Muscle layer of duodenum (tissue), 2 donors: Measurements from ENCODE around the gene NPLOC4.

Source experiments
- H3K27ac ChIP-seq: one replicate; pipeline ENCODE4 v1.7.0; 2013; ENCODE audit warnings: mild to moderate bottlenecking, low read length
- H3K27me3 ChIP-seq: one replicate; pipeline ENCODE4 v1.7.0; 2013; ENCODE audit warnings: low read depth, mild to moderate bottlenecking, control low read depth, low read length
- H3K36me3 ChIP-seq, 2 donors: one replicate each; pipeline ENCODE4 v1.7.0; 2013; ENCODE audit warnings: low read length in 2 of 2, control low read depth in 1 of 2, mild to moderate bottlenecking in 1 of 2; ENCODE audit not compliant: insufficient read depth in 2 of 2, control insufficient read depth in 1 of 2
- H3K4me1 ChIP-seq, 2 donors: one replicate each; pipeline ENCODE4 v1.7.0; 2013; ENCODE audit warnings: low read length in 2 of 2, mild to moderate bottlenecking in 2 of 2, control low read depth in 1 of 2, moderate library complexity in 1 of 2; ENCODE audit not compliant: insufficient read depth in 2 of 2, control insufficient read depth in 1 of 2
- H3K4me3 ChIP-seq, 2 donors: one replicate each; pipeline ENCODE4 v1.7.0; 2013; ENCODE audit warnings: low read length in 2 of 2, low read depth in 1 of 2, mild to moderate bottlenecking in 1 of 2
- H3K9me3 ChIP-seq, 2 donors: one replicate each; pipeline ENCODE4 v1.7.0; 2013; ENCODE audit warnings: low read length in 2 of 2, control low read depth in 1 of 2, mild to moderate bottlenecking in 1 of 2; ENCODE audit not compliant: control insufficient read depth in 1 of 2
- donor health status: healthy.

NPLOC4 gene

DNA sequence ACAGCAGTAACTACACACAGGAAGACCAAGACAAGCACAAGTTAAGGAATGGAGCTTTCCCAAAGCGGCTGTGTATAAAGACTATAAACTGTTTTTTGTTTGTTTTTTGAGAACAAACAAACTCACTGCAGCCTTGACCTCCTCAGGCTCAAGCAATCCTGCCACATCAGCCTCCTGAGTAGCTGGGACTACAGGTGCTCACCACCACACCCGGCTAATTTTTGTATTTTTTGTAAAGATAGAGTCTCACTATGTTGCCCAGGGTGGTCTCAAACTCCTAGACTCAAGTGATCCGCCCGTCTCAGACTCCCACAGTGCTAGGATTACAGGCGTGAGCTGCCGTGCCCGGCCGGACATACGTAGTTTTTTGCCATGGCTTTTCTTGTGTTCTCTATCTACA, 23.5 kb upstream of the NPLOC4 start:
- H3K36me3 ChIP-seq, result no peaks in the 10 kb centered on the region
- no peaks in the 10 kb centered on the region for H3K27me3 ChIP-seq
- H3K4me3 ChIP-seq, result no peak overlapping the region
- H3K27ac ChIP-seq, result no peak overlapping the region
- no peaks in the 10 kb centered on the region for H3K9me3 ChIP-seq
- peaks cover 2 to 5% of the 10 kb centered on the region in 2 donors for H3K4me1 ChIP-seq

DNA sequence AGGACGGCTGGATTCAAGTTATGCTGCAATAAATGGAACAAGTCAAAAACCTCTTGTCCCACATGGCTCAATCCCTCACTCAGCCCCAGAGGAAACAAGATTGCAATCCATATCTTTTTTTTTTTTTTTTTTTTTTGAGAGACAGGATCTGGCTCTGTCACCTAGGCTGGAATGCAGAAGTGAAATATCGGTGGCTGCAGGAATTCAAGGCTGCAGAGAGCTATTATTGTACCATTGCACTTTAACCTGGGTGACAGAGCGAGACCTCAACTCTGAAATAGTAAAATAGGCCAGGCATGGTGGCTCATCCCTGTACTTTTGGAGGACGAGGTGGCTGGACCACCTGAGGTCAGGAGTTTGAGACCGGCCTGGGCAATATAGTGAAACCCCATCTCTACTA, 22.1 kb upstream of the NPLOC4 start:
- Histone ChIP-seq H3K9me3 (no peaks in the 10 kb centered on the region), H3K4me1 (no peaks in the 10 kb centered on the region), H3K4me3 (no peak overlapping the region), H3K36me3 (no peaks in the 10 kb centered on the region), H3K27me3 (no peaks in the 10 kb centered on the region), H3K27ac (no peak overlapping the region)

DNA sequence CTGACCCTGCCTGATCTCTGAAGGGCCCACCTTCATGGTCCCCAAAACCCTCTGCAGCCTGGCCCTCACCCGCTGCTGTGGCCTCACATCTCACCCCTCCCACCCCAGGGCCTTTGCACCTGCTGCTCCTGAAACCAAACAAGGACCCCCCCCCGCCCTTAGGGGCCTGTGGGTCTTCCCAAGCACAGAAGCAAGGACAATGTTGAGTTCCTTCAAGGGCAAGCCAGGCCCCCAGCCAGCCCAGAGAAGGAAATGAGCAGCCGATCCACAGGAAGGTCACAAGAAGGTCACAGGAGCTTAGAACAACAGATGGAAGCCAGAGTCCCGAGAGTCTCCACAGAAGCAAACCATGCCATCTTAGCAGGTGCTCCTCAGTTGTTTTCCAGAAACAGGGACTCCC, 19.9 kb upstream of the NPLOC4 start:
- no peak overlapping the region for H3K4me3 ChIP-seq
- no peak overlapping the region for H3K27ac ChIP-seq

DNA sequence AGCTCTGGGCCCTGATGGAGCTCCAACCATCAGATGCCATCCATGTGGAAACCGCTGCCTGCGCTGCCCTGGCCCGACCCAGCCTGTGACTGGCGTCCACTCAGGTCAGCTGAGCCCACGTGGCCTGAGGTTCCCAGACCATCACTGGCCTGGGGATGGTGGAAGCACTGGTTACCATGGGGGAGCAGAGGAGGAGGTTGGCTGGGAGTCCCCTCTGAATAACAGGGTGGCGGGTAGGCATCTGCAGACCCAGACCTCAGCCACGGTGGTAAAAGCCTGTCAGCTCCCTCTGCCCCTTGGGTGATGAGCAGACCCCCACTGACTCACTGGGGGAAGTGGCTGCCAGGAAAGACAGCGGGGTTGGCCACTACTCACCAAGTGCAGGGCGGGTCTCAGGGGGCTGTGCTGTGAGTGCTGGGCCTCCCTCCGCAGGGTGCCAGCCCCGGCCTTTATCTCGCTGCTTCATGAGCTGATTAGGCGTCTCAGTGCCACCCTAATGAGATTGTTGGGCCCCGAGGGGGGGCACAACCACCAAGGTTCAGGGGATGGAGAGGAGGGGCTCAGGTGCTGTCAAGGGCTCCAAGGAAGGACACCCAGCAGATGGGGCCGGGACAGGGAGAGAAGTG, 19.3 kb upstream of the NPLOC4 start, which contains the start of gene PDE6G:
PDE6G (minus strand) TSS at position 425 of the 626 bp plus-strand sequence. CDS start 3,237 bp downstream, outside the sequence.
- Histone ChIP-seq H3K27ac (no peak within 1 kb of the TSS), H3K27me3 (no peaks in the 10 kb centered on the region), H3K9me3 (no peaks in the 10 kb centered on the region), H3K4me3 (no peak within 1 kb of the TSS), H3K36me3 (no peaks in the 10 kb centered on the region), H3K4me1 (no peaks in the 10 kb centered on the region)

More for the DNA sequence above, 19.9 kb upstream of the NPLOC4 start:
- no peaks in the 10 kb centered on the region for H3K4me1 ChIP-seq
- H3K27me3 ChIP-seq, result no peaks in the 10 kb centered on the region
- no peaks in the 10 kb centered on the region for H3K9me3 ChIP-seq
- no peaks in the 10 kb centered on the region for H3K36me3 ChIP-seq

DNA sequence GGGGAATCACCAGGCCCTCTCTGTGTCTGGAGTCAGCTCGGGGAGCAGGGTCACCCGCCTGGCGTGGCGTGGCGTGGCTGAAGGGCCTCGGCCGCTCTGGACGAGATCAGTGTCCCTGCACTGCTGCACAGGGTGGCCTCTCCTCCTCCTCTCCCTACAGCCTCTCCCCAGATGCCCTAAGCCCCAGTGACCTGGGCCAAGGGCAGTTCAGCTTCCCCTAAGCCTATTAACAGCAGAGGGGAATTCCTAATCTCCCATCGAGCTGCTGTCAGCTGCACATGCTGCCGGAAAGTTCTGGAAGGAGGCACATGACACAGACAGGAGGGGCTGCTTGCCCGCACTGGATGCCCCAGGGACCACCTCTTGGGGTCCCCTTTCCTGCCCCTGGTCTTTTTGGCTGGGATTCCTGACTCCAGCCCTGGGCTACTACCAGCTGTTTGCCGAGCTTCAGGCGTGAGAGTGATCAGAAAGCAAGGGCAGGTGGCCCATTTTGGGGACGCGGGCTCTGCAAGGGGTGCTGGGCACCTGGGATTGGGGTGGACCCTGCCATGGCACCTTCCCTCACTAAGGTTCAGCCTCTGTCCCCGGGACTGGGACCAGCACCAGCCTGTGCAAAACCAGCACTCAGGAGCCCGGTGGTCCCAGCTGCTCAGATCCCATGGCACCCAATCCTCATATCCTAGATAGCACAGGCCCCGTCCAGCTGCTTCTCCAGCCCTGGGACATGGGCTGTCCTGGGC, 18.6 kb upstream of the NPLOC4 start:
- no peak overlapping the region for H3K4me3 ChIP-seq
- no peaks in the 10 kb centered on the region for H3K9me3 ChIP-seq
- no peaks in the 10 kb centered on the region for H3K27me3 ChIP-seq
- H3K4me1 ChIP-seq, result no peaks in the 10 kb centered on the region
- H3K36me3 ChIP-seq, result no peaks in the 10 kb centered on the region
- no peak overlapping the region for H3K27ac ChIP-seq

DNA sequence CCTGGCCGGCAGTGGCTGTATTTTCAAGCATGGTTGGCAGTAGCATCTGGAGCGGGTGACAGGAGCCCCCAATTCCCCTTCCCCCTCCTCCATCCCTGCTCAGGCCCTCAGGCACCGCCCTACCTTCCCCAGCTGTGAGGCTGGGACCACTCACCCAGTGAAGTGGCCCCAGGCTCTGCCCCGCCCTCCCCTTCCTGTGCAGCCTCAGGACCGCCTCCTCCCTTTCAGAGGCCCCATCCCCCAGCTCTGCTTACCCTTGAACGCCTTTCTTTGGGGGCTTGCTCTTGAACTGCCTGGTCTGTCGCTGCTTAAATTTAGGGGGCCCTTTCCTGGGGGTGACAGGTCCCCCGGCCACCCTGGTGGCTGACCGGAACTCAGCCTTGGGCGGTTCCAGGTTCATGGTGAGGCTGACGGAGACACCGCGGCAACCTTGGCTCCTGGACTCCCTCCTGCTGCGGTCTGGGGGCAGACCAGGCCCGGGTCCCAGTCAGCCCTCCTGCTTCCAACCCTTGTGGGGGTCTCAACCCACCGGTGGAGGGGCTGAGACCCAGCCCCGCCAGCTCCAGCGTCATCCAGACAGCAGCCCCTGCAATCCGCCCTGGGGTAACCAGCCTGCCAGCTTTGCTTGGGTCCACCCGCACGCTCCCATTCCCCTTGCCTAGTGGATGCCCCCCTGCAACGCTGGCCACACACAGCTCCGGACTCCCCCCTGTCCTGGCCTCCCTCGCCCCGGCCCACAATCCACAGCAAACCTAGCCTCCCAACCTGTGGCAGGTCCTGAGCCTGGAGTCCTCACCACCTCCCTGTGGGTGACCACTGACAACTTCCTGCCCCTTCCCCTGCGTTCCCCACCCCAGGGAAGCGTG, 16.2 kb upstream of the NPLOC4 start:
- Histone ChIP-seq H3K4me1 (no peaks in the 10 kb centered on the region), H3K36me3 (no peaks in the 10 kb centered on the region), H3K27ac (no peak overlapping the region), H3K27me3 (no peaks in the 10 kb centered on the region), H3K4me3 (no peak overlapping the region), H3K9me3 (peaks cover 0 to 6% of the 10 kb centered on the region in 2 donors)

DNA sequence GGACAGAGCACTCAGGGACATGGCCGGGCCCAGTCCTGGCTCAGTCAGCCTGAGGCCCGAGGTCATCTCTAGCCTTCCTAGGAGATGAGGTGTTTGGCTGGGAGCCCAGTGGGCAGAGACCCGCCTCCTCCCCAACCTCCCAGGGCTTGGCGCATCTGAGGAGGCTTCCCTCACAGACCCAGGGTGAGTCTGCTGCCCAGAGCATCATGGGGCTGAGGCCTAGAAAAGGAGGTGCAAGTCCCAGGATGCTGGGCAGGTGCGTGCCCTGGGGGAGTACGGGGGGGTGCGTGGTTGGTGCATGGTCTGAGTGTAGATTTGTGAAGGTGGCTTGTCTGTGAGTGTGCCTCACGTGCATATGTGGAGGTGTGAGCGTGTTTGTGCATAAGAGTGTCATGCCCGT, 14.8 kb upstream of the NPLOC4 start:
- Histone ChIP-seq H3K27ac (no peak overlapping the region), H3K9me3 (peaks cover 0 to 6% of the 10 kb centered on the region in 2 donors), H3K36me3 (no peaks in the 10 kb centered on the region), H3K4me1 (no peaks in the 10 kb centered on the region), H3K27me3 (peaks cover 10% of the 10 kb centered on the region), H3K4me3 (no peak overlapping the region)

DNA sequence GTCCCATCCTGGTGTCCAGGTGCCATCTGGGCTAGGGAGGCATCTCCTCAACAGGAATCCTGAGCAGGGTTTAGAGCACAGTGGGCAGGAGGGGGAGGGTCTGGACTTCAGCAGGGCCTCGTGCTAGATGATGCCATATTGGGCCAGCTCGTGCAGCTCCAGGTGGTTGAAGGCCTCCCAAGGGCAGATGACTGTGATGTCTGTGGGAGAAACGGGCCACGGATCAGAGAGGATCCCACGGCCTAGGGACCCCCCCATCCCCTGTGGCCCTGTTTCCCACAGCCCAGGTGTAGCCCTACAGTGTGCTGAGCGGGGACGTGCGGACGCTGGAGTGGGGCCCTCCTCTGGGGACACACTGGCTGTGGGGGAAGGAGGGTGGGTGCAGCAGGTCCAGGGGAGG, 14.0 kb upstream of the NPLOC4 start:
- peaks cover 0 to 6% of the 10 kb centered on the region in 2 donors for H3K9me3 ChIP-seq
- no peak overlapping the region for H3K4me3 ChIP-seq
- H3K27me3 ChIP-seq, result peaks cover 10% of the 10 kb centered on the region
- H3K27ac ChIP-seq, result no peak overlapping the region
- H3K4me1 ChIP-seq, result no peaks in the 10 kb centered on the region
- H3K36me3 ChIP-seq, result no peaks in the 10 kb centered on the region

DNA sequence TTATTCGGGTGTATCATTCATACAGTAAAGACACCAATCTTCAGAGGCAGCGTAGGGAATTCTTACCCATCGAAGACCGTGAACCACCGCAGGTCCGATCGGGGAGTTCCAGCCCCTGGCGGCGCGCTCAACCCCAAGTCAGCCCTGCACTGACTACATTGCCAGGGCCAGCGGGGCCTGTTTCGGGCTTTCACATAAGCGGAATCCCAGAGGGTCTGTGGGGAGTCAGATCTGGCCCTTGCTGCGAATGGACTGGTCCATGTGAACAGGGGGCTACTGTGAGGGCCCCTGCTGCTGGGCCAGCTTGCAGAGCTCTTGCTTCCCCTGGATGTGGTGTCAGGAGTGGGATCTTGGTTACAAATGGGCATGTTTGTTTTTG, 11.8 kb upstream of the NPLOC4 start:
- peaks cover 0 to 6% of the 10 kb centered on the region in 2 donors for H3K9me3 ChIP-seq
- no peaks in the 10 kb centered on the region for H3K4me1 ChIP-seq
- H3K27me3 ChIP-seq, result peaks cover 10% of the 10 kb centered on the region
- no peak overlapping the region for H3K27ac ChIP-seq
- no peak overlapping the region for H3K4me3 ChIP-seq
- H3K36me3 ChIP-seq, result no peaks in the 10 kb centered on the region

DNA sequence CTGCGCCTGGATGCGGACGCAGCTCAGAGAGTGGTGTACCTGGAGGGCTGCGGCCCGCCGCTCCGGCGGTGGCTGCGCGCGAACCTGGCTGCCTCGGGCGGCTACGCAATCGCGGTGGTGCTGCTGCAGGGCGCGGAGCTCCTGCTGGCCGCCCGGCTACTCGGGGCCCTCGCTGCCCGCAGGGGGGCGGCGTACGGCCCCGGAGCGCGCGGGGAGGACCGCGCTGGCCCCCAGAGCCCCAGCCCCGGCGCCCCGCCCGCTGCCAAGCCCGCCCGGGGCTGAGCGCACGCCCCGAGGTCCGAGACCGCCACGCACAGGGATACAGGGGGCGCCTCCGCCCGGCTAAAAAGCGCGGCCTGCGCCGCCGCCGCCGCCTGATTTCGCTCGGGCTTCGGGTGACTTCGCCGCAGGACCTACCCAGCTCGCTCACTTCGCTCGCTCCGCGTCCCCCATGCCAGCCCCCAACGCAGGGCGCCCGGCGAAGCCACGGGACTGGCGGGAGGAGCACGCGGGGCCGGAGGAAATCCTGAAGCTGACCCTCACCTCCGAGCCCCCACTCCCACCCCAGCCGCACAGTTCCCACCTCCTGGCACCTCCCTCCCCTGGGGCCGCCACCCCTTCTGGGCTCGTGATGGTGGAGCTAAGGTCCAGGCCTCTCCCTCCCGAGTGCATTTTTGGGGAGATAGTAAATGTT, 11.2 kb upstream of the NPLOC4 start:
- Histone ChIP-seq H3K27me3 (peaks cover 10% of the 10 kb centered on the region), H3K27ac (no peak overlapping the region), H3K36me3 (no peaks in the 10 kb centered on the region), H3K4me1 (no peaks in the 10 kb centered on the region), H3K4me3 (no peak overlapping the region), H3K9me3 (peaks cover 0 to 6% of the 10 kb centered on the region in 2 donors)

DNA sequence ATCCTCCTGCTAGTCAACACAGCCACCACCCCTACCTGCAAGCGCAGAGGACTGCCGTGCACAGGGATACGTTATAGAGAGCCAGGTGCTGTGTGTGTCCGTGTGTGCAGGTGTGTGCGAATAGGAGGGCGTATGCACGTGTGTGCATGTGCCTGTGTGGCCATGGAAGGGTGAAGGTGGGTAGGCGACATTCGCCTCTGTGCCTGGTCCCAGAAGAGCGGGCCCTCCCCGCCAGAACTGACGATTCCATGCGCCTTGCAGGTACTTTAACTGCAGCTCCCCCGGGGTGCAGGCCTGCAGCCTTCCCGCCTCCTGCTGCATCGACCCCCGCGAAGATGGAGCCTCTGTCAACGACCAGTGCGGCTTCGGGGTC, 10.7 kb upstream of the NPLOC4 start:
- H3K4me1 ChIP-seq, result no peaks in the 10 kb centered on the region
- H3K27me3 ChIP-seq, result peaks cover 10% of the 10 kb centered on the region
- H3K9me3 ChIP-seq, result peaks cover 0 to 6% of the 10 kb centered on the region in 2 donors
- H3K36me3 ChIP-seq, result no peaks in the 10 kb centered on the region
- no peak overlapping the region for H3K4me3 ChIP-seq
- no peak overlapping the region for H3K27ac ChIP-seq
